HepG2 (cell line): ENCODE measurements around the gene CACNA1G. TPM values are rescaled to one million over a fixed set of nuclear protein-coding genes. Genes with fewer than 3 reads are reported as not detected.

Experiments used
- BORCS8-MEF2B ChIP-seq: sonication (generic); formaldehyde crosslinking; IDR thresholded peaks from 2 replicates; pipeline ENCODE4 v1.8.0; 2022; ENCODE audit warnings: mild to moderate bottlenecking, missing genetic modification reagents
- CREB1 ChIP-seq, 2 experiments: fragments of 450-650 bp in 1 of 2; IDR thresholded peaks; 2 replicates each; pipeline ENCODE4 v1.6.1; 2016 to 2017; ENCODE audit warnings: control low read depth in 1 of 2, mild to moderate bottlenecking in 1 of 2, missing compliant biosample characterization in 1 of 2, missing genetic modification characterization in 1 of 2
- HMG20A ChIP-seq: IDR thresholded peaks from 2 replicates; pipeline ENCODE4 v1.6.1; 2016; ENCODE audit warnings: borderline replicate concordance
- LCORL ChIP-seq, 2 experiments: fragments of 450-650 bp in 1 of 2; sonication (generic) in 1 of 2; formaldehyde crosslinking in 1 of 2; IDR thresholded peaks; 2 replicates each; pipeline versions ENCODE4 v1.5.0 to v1.6.1; 2017 to 2020; ENCODE audit warnings: antibody characterized with exemption in 1 of 2, missing genetic modification reagents in 1 of 2
- POGZ ChIP-seq: sonication (generic); formaldehyde crosslinking; IDR thresholded peaks from 2 replicates; pipeline ENCODE4 v1.4.0; 2020; ENCODE audit warnings: mild to moderate bottlenecking, missing genetic modification reagents
- SNAPC2 ChIP-seq: sonication (generic); formaldehyde crosslinking; IDR thresholded peaks from 2 replicates; pipeline ENCODE4 v1.8.1; 2022; ENCODE audit warnings: mild to moderate bottlenecking, missing genetic modification reagents
- ZFP90 ChIP-seq: sonication (generic); formaldehyde crosslinking; IDR thresholded peaks from 2 replicates; pipeline ENCODE4 v1.8.0; 2022; ENCODE audit warnings: missing genetic modification reagents, mild to moderate bottlenecking, inconsistent platforms, borderline replicate concordance
- ZNF878 ChIP-seq: sonication (generic); formaldehyde crosslinking; IDR thresholded peaks from 2 replicates; pipeline ENCODE4 v1.8.1; 2023; ENCODE audit warnings: mild to moderate bottlenecking, missing genetic modification reagents, moderate library complexity
- ZZZ3 ChIP-seq: sonication (generic); formaldehyde crosslinking; IDR thresholded peaks from 2 replicates; pipeline ENCODE4 v1.4.0; 2020; ENCODE audit warnings: missing genetic modification reagents, mild to moderate bottlenecking, borderline replicate concordance
- polyA plus RNA-seq, 8 experiments: library from polyadenylated mRNA; depleted of rRNA in 3 of 8; stranded (reverse) in 7 of 8; unstranded in 1 of 8; fragments of >200 nt; fragmentation: Illumina TruSeq in 4 of 8; extraction: Trizol in 4 of 8; gene quantifications; 2 replicates each; pipeline versions ENCODE4 v1.2.1 to v1.2.3, GENCODE V29; 2011 to 2016; ENCODE audit warnings: low read depth in 4 of 8, missing spikeins in 1 of 8, mixed read lengths in 1 of 8; ENCODE audit not compliant: insufficient read depth in 1 of 8
- total RNA-seq, 5 experiments: library from RNA; depleted of rRNA; stranded (reverse); fragments of >200 nt; fragmentation: Illumina TruSeq; extraction: Trizol; gene quantifications; 2 replicates each; pipeline ENCODE4 v1.2.3, GENCODE V29; 2016; ENCODE audit warnings: low read depth in 1 of 5
- TF ChIP-seq, protein P1 (sequence below): sonication (generic); formaldehyde crosslinking; IDR thresholded peaks from 2 replicates; pipeline ENCODE4 v1.4.0; 2020; ENCODE audit warnings: mild to moderate bottlenecking, missing genetic modification reagents
- TF ChIP-seq, protein P2 (sequence below): sonication (generic); formaldehyde crosslinking; IDR thresholded peaks from 2 replicates; pipeline ENCODE4 v1.4.0; 2020; ENCODE audit warnings: missing genetic modification reagents
- TF ChIP-seq, protein P3 (sequence below): IDR thresholded peaks from 2 replicates; pipeline ENCODE4 v1.6.1; 2016; ENCODE audit warnings: missing genetic modification reagents, missing compliant biosample characterization
- TF ChIP-seq, protein P4 (sequence below): sonication (generic); formaldehyde crosslinking; IDR thresholded peaks from 2 replicates; pipeline ENCODE4 v1.4.0; 2020; ENCODE audit warnings: missing genetic modification reagents
- TF ChIP-seq, protein P5 (sequence below): sonication (generic); formaldehyde crosslinking; conservative IDR thresholded peaks from 2 replicates; pipeline ENCODE4 v1.4.0; 2020; ENCODE audit warnings: missing genetic modification reagents
- TF ChIP-seq, protein P6 (sequence below): sonication (generic); formaldehyde crosslinking; IDR thresholded peaks from 2 replicates; pipeline ENCODE4 v1.5.0; 2020; ENCODE audit warnings: mild to moderate bottlenecking, missing genetic modification reagents

The CACNA1G gene
- total and polyA plus RNA-seq, 2 of the 13 experiments (the other 11 are each of a cell fraction or from before 2014, with no cell fraction given) = 0.02 TPM; not detected in 1

DNA sequence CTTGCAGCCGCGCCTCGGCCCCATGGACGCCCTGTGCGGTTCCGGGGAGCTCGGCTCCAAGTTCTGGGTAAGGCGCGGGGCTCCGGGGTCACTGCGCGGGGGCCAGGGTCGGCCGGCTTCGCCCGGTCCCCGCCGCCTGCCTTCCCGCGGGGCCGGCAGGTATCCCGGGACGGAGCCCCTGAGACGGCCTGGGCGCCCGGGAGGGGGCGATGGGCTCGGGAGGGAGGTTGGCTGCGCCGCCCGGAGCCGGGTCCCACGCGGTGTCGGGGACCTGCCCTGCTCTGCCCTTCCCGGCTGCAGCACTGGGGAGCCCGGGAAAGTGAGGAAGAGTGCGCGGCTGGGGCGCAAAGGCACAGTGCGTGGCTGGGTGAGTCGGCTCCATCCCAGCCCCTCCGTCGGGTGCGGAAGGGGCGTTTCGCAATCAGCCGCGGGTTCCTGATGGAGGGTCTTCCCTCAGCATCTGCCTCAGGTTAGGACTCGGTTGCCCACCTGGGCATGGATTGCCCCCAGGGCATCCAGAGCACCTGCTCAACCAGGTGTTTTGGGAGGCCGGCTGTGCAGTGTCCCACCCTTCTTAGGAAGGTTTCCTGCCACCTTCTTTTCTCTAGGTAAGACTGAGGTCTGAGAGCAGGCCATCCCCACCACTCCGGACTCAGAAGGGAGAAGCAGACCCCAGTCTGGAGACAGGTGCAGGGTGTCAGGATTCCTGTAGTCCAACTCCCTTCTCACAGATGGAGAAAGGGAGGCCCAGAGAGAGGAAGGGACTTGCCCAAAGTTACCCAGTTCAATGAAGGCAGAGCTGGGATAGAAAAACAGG is 74.6 kb downstream of the CACNA1G start (continued):
- TF ChIP-seq, protein P1, sequence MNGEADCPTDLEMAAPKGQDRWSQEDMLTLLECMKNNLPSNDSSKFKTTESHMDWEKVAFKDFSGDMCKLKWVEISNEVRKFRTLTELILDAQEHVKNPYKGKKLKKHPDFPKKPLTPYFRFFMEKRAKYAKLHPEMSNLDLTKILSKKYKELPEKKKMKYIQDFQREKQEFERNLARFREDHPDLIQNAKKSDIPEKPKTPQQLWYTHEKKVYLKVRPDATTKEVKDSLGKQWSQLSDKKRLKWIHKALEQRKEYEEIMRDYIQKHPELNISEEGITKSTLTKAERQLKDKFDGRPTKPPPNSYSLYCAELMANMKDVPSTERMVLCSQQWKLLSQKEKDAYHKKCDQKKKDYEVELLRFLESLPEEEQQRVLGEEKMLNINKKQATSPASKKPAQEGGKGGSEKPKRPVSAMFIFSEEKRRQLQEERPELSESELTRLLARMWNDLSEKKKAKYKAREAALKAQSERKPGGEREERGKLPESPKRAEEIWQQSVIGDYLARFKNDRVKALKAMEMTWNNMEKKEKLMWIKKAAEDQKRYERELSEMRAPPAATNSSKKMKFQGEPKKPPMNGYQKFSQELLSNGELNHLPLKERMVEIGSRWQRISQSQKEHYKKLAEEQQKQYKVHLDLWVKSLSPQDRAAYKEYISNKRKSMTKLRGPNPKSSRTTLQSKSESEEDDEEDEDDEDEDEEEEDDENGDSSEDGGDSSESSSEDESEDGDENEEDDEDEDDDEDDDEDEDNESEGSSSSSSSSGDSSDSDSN (CRISPR knock-in tag) = peak; percentile 77; the same call in 1 of the 2 replicates
- TF ChIP-seq, protein P2, sequence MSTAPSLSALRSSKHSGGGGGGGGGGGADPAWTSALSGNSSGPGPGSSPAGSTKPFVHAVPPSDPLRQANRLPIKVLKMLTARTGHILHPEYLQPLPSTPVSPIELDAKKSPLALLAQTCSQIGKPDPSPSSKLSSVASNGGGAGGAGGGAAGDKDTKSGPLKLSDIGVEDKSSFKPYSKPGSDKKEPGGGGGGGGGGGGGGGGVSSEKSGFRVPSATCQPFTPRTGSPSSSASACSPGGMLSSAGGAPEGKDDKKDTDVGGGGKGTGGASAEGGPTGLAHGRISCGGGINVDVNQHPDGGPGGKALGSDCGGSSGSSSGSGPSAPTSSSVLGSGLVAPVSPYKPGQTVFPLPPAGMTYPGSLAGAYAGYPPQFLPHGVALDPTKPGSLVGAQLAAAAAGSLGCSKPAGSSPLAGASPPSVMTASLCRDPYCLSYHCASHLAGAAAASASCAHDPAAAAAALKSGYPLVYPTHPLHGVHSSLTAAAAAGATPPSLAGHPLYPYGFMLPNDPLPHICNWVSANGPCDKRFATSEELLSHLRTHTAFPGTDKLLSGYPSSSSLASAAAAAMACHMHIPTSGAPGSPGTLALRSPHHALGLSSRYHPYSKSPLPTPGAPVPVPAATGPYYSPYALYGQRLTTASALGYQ (CRISPR knock-in tag) = no peak
- TF ChIP-seq, protein P3, sequence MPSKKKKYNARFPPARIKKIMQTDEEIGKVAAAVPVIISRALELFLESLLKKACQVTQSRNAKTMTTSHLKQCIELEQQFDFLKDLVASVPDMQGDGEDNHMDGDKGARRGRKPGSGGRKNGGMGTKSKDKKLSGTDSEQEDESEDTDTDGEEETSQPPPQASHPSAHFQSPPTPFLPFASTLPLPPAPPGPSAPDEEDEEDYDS (CRISPR knock-in tag) = no peak
- TF ChIP-seq ZFP90 (CRISPR knock-in tag) (no peak; the same call in 1 of the 2 replicates), ZNF878 (CRISPR knock-in tag) (no peak), CREB1 (IDR thresholded peaks at IDR 0.05) (no peak), CREB1 (CRISPR knock-in tag; IDR thresholded peaks at IDR 0.05) (no peak), BORCS8-MEF2B (CRISPR knock-in tag) (no peak), POGZ (CRISPR knock-in tag) (no peak; the same call in 1 of the 2 replicates), SNAPC2 (CRISPR knock-in tag) (no peak), HMG20A (CRISPR knock-in tag) (no peak), LCORL (IDR thresholded peaks at IDR 0.05) (no peak), LCORL (CRISPR knock-in tag; IDR thresholded peaks at IDR 0.05) (no peak; the same call in 1 of the 2 replicates), ZZZ3 (no peak)
- TF ChIP-seq, protein P4, sequence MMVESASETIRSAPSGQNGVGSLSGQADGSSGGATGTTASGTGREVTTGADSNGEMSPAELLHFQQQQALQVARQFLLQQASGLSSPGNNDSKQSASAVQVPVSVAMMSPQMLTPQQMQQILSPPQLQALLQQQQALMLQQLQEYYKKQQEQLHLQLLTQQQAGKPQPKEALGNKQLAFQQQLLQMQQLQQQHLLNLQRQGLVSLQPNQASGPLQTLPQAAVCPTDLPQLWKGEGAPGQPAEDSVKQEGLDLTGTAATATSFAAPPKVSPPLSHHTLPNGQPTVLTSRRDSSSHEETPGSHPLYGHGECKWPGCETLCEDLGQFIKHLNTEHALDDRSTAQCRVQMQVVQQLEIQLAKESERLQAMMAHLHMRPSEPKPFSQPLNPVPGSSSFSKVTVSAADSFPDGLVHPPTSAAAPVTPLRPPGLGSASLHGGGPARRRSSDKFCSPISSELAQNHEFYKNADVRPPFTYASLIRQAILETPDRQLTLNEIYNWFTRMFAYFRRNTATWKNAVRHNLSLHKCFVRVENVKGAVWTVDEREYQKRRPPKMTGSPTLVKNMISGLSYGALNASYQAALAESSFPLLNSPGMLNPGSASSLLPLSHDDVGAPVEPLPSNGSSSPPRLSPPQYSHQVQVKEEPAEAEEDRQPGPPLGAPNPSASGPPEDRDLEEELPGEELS = no peak
- TF ChIP-seq, protein P5, sequence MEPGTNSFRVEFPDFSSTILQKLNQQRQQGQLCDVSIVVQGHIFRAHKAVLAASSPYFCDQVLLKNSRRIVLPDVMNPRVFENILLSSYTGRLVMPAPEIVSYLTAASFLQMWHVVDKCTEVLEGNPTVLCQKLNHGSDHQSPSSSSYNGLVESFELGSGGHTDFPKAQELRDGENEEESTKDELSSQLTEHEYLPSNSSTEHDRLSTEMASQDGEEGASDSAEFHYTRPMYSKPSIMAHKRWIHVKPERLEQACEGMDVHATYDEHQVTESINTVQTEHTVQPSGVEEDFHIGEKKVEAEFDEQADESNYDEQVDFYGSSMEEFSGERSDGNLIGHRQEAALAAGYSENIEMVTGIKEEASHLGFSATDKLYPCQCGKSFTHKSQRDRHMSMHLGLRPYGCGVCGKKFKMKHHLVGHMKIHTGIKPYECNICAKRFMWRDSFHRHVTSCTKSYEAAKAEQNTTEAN (CRISPR knock-in tag) = no peak
- TF ChIP-seq, protein P6, sequence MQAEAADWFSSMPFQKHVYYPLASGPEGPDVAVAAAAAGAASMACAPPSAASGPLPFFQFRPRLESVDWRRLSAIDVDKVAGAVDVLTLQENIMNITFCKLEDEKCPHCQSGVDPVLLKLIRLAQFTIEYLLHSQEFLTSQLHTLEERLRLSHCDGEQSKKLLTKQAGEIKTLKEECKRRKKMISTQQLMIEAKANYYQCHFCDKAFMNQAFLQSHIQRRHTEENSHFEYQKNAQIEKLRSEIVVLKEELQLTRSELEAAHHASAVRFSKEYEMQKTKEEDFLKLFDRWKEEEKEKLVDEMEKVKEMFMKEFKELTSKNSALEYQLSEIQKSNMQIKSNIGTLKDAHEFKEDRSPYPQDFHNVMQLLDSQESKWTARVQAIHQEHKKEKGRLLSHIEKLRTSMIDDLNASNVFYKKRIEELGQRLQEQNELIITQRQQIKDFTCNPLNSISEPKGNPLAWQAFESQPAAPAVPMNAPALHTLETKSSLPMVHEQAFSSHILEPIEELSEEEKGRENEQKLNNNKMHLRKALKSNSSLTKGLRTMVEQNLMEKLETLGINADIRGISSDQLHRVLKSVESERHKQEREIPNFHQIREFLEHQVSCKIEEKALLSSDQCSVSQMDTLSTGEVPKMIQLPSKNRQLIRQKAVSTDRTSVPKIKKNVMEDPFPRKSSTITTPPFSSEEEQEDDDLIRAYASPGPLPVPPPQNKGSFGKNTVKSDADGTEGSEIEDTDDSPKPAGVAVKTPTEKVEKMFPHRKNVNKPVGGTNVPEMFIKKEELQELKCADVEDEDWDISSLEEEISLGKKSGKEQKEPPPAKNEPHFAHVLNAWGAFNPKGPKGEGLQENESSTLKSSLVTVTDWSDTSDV (CRISPR knock-in tag) = no peak
